Activated naive CD4-positive, alpha-beta T cell treated with anti-CD3 and anti-CD28 coated beads for 36 hours (primary cell): Measurements from ENCODE around the gene SNX15. TPM values are rescaled to one million over a fixed set of nuclear protein-coding genes. Genes with fewer than 3 reads are reported as not detected.

Experiments
- CTCF ChIA-PET: fragments of 350-600 bp; sonication (Branson Sonifier 250); formaldehyde crosslinking; loops from one replicate; lab custom pipeline; 2021; ENCODE audit warnings: antibody characterized with exemption; lab: Charles Lee
- DNase-seq: peaks from one replicate; pipeline ENCODE4 v3.0.0-alpha.2; 2020
- H3K27ac Mint-ChIP-seq: one replicate; pipeline ENCODE4 v1.8.0; 2021; ENCODE audit warnings: mild to moderate bottlenecking, mixed read lengths
- H3K27me3 Mint-ChIP-seq: one replicate; pipeline ENCODE4 v1.8.0; 2021; ENCODE audit warnings: low read depth, mixed read lengths
- H3K36me3 Mint-ChIP-seq: one replicate; pipeline ENCODE4 v1.8.0; 2021; ENCODE audit warnings: low read depth, mixed read lengths
- H3K4me1 Mint-ChIP-seq: one replicate; pipeline ENCODE4 v1.8.0; 2021; ENCODE audit warnings: low read depth, mixed read lengths
- H3K4me3 Mint-ChIP-seq: one replicate; pipeline ENCODE4 v1.8.0; 2021; ENCODE audit warnings: mild to moderate bottlenecking, moderate library complexity, mixed read lengths
- H3K9me3 Mint-ChIP-seq: one replicate; pipeline ENCODE4 v1.8.0; 2021; ENCODE audit warnings: mixed read lengths
- intact Hi-C: fragments of 100-400 bp; cut with micrococcal nuclease; formaldehyde crosslinking; loops from one replicate; pipeline ENCODE4 v1.15.1; 2023
- total RNA-seq, 2 experiments: library from RNA; stranded (reverse); gene quantifications; one replicate each; pipeline ENCODE4 v1.2.3, GENCODE V29; 2021

The SNX15 gene
- total RNA-seq, 2 experiments from 2014 or later: 8.9 to 9.4 TPM

- DNase-seq: no peak
- peaks cover 62% of the 10 kb centered on the region for H3K36me3 Mint-ChIP-seq
- H3K9me3 Mint-ChIP-seq: no peaks in the 10 kb centered on the region
- no peak overlapping the region for H3K4me3 Mint-ChIP-seq
- intact Hi-C loops: no loop called here
- CTCF ChIA-PET: interaction anchor here (1.1 to 1.4 kb wide), 4 partner anchors 34 to 65 kb away, joined by 3 read pairs; partner anchors contain the start of genes SAC3D1 and TM7SF2
- no peaks in the 10 kb centered on the region for H3K27me3 Mint-ChIP-seq
- peaks cover 37% of the 10 kb centered on the region for H3K4me1 Mint-ChIP-seq
- no peak overlapping the region for H3K27ac Mint-ChIP-seq
Measured at GRCh38 chr11:65077451-65077850, 50.2 kb downstream of the SNX15 start.

GRCh38 chr11:65078151-65078550 is 50.9 kb downstream of the SNX15 start:
- Mint-ChIP-seq H3K27ac (peak overlapping the region; percentile 39), H3K27me3 (no peaks in the 10 kb centered on the region), H3K4me1 (peaks cover 43% of the 10 kb centered on the region), H3K4me3 (no peak overlapping the region), H3K36me3 (peaks cover 69% of the 10 kb centered on the region), H3K9me3 (no peaks in the 10 kb centered on the region)
- CTCF ChIA-PET: interaction anchor here (1.1 to 1.4 kb wide), 2 partner anchors 37 to 66 kb away, joined by 3 read pairs; partner anchors contain the start of gene SAC3D1
- intact Hi-C loops: loop anchor here (1.0 kb wide), 1 partner anchor 65 kb away; no protein-coding TSS in a partner anchor
- peak; percentile 71 for DNase-seq

- intact Hi-C loops: loop anchor here (1.0 kb wide), 1 partner anchor 66 kb away; no protein-coding TSS in a partner anchor
- H3K27me3 Mint-ChIP-seq: no peaks in the 10 kb centered on the region
- no peak overlapping the region for H3K27ac Mint-ChIP-seq
- no peak overlapping the region for H3K4me3 Mint-ChIP-seq
- DNase-seq: no peak
- peaks cover 43% of the 10 kb centered on the region for H3K4me1 Mint-ChIP-seq
- CTCF ChIA-PET: interaction anchor here (1.1 to 1.4 kb wide), 2 partner anchors 38 to 66 kb away, joined by 3 read pairs; partner anchors contain the start of gene SAC3D1
- no peaks in the 10 kb centered on the region for H3K9me3 Mint-ChIP-seq
- H3K36me3 Mint-ChIP-seq: peaks cover 74% of the 10 kb centered on the region
Measured at GRCh38 chr11:65078786-65079342, 51.6 kb downstream of the SNX15 start.

GRCh38 chr11:65083134-65083833 is 56.0 kb downstream of the SNX15 start:
- intact Hi-C loops: loop anchor here (5.0 to 10.0 kb wide), 2 partner anchors 166 to 838 kb away; partner anchors contain the start of genes ATG2A, FKBP2 and PPP1R14B
- Mint-ChIP-seq H3K36me3 (peaks cover 55% of the 10 kb centered on the region), H3K27ac (peak overlapping the region; percentile 97), H3K27me3 (no peaks in the 10 kb centered on the region), H3K4me1 (peaks cover 46% of the 10 kb centered on the region), H3K9me3 (no peaks in the 10 kb centered on the region), H3K4me3 (peak overlapping the region; percentile 92)
- peak; percentile 20 for DNase-seq
- CTCF ChIA-PET: interaction anchor here (0.7 to 1.8 kb wide), 7 partner anchors 14 to 161 kb away, joined by 3 to 12 read pairs (median 4); partner anchors contain the start of genes ARL2 and ZNHIT2

- H3K4me3 Mint-ChIP-seq: peak within 1 kb of the TSS; percentile 92
- peak; percentile 97 for DNase-seq
- H3K36me3 Mint-ChIP-seq: peaks cover 54% of the 10 kb centered on the region
- CTCF ChIA-PET: interaction anchor here (1.5 to 1.6 kb wide), 2 partner anchors 26 to 33 kb away, joined by 4 read pairs; partner anchors contain the start of gene ZNHIT2
- H3K27me3 Mint-ChIP-seq: no peaks in the 10 kb centered on the region
- H3K27ac Mint-ChIP-seq: peak within 1 kb of the TSS; percentile 97
- peaks cover 39% of the 10 kb centered on the region for H3K4me1 Mint-ChIP-seq
- intact Hi-C loops: loop anchor here (1.0 to 10.0 kb wide), 8 partner anchors 12 to 839 kb away; partner anchors contain the start of genes ATG2A, FAU, FKBP2 and MRPL49
- no peaks in the 10 kb centered on the region for H3K9me3 Mint-ChIP-seq
Measured at GRCh38 chr11:65083834-65084597, 56.8 kb downstream of the SNX15 start, which contains the start of the genes CDCA5 and ZFPL1. TSS of gene CDCA5 (minus strand) at chr11:65084040. CDS start at chr11:65083978, 62 bp downstream. TSS of gene ZFPL1 (plus strand) at chr11:65084222. CDS start at chr11:65084699, 477 bp downstream.

GRCh38 chr11:65084598-65085375 is 57.5 kb downstream of the SNX15 start:
- peak overlapping the region; percentile 92 for H3K4me3 Mint-ChIP-seq
- no peaks in the 10 kb centered on the region for H3K9me3 Mint-ChIP-seq
- peak overlapping the region; percentile 97 for H3K27ac Mint-ChIP-seq
- no peaks in the 10 kb centered on the region for H3K27me3 Mint-ChIP-seq
- H3K36me3 Mint-ChIP-seq: peaks cover 51% of the 10 kb centered on the region
- no peak for DNase-seq
- H3K4me1 Mint-ChIP-seq: peaks cover 33% of the 10 kb centered on the region
- intact Hi-C loops: loop anchor here (1.0 to 10.0 kb wide), 8 partner anchors 12 to 840 kb away; partner anchors contain the start of genes ATG2A, FAU, FKBP2 and MRPL49
- CTCF ChIA-PET: no interaction called here

GRCh38 chr11:65085446-65085845 is 58.2 kb downstream of the SNX15 start:
- Mint-ChIP-seq H3K36me3 (peaks cover 47% of the 10 kb centered on the region), H3K4me3 (peak overlapping the region; percentile 92), H3K9me3 (no peaks in the 10 kb centered on the region), H3K27me3 (no peaks in the 10 kb centered on the region), H3K27ac (peak overlapping the region; percentile 97), H3K4me1 (peaks cover 30% of the 10 kb centered on the region)
- DNase-seq: no peak
- CTCF ChIA-PET: no interaction called here
- intact Hi-C loops: loop anchor here (10.0 kb wide), 1 partner anchor 841 kb away; the partner anchor contains the start of genes FKBP2 and PPP1R14B

GRCh38 chr11:65086809-65087208 is 59.6 kb downstream of the SNX15 start:
- intact Hi-C loops: loop anchor here (10.0 kb wide), 1 partner anchor 842 kb away; the partner anchor contains the start of genes FKBP2 and PPP1R14B
- peaks cover 34% of the 10 kb centered on the region for H3K36me3 Mint-ChIP-seq
- no peak overlapping the region for H3K27ac Mint-ChIP-seq
- H3K4me3 Mint-ChIP-seq: no peak overlapping the region
- no peaks in the 10 kb centered on the region for H3K27me3 Mint-ChIP-seq
- no peak for DNase-seq
- H3K4me1 Mint-ChIP-seq: peaks cover 21% of the 10 kb centered on the region
- no peaks in the 10 kb centered on the region for H3K9me3 Mint-ChIP-seq
- CTCF ChIA-PET: interaction anchor here (1.3 kb wide), 1 partner anchor 24 kb away, joined by 4 read pairs; no protein-coding TSS in a partner anchor

- no peak overlapping the region for H3K27ac Mint-ChIP-seq
Measured at GRCh38 chr11:65087216-65087615, 60.0 kb downstream of the SNX15 start.

GRCh38 chr11:65087827-65088226 is 60.6 kb downstream of the SNX15 start:
- CTCF ChIA-PET: no interaction called here
- intact Hi-C loops: loop anchor here (10.0 kb wide), 1 partner anchor 843 kb away; the partner anchor contains the start of genes FKBP2 and PPP1R14B
- no peaks in the 10 kb centered on the region for H3K27me3 Mint-ChIP-seq
- no peak overlapping the region for H3K4me3 Mint-ChIP-seq
- no peak overlapping the region for H3K27ac Mint-ChIP-seq
- no peaks in the 10 kb centered on the region for H3K9me3 Mint-ChIP-seq
- DNase-seq: no peak
- H3K4me1 Mint-ChIP-seq: peaks cover 15% of the 10 kb centered on the region
- H3K36me3 Mint-ChIP-seq: peaks cover 24% of the 10 kb centered on the region

More at GRCh38 chr11:65087216-65087615, 60.0 kb downstream of the SNX15 start:
- DNase-seq: no peak
- Mint-ChIP-seq H3K36me3 (peaks cover 30% of the 10 kb centered on the region), H3K4me3 (no peak overlapping the region), H3K9me3 (no peaks in the 10 kb centered on the region), H3K27me3 (no peaks in the 10 kb centered on the region), H3K4me1 (peaks cover 18% of the 10 kb centered on the region)
- intact Hi-C loops: loop anchor here (10.0 kb wide), 1 partner anchor 842 kb away; the partner anchor contains the start of genes FKBP2 and PPP1R14B
- CTCF ChIA-PET: interaction anchor here (1.3 kb wide), 1 partner anchor 23 kb away, joined by 4 read pairs; no protein-coding TSS in a partner anchor
